HL-60 (cell line): ENCODE measurements around the gene F5.

ENCODE experiments used
- GABPA ChIP-seq: IDR thresholded peaks from 2 replicates; pipeline ENCODE4 v1.6.1; 2012; ENCODE audit warnings: low read depth
- POLR2AphosphoS5 ChIP-seq: IDR thresholded peaks from 2 replicates; pipeline ENCODE4 v1.6.1; 2012; ENCODE audit warnings: low read depth
- TF ChIP-seq, protein P1 (sequence below): IDR thresholded peaks from one replicate; pipeline ENCODE4 v1.5.1; 2011; ENCODE audit warnings: low read length, control low read depth, inconsistent platforms; ENCODE audit not compliant: insufficient read depth
- TF ChIP-seq, protein P2 (sequence below): IDR thresholded peaks from 2 replicates; pipeline ENCODE4 v1.6.1; 2012; ENCODE audit warnings: low read depth; ENCODE audit not compliant: insufficient replicate concordance

DNA sequence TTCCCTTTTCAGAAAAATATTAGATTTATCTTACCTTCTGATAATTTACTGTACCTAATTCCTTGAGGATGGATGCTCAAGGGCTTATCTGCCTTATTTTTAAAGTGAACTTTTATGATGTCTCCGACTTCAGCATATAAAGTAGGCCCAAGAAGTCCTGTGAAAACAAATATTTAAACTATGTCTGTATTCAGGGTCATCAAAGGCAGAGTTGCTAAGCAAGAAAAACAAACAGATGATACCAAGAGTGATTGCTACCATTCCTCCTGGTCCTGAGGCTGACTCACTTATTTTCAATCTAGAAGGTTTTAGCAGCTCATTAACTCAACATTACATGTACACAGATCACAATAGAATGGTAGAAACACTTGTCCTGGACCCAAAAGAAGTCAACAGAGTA lies 14.1 kb downstream of the F5 start:
- TF ChIP-seq, protein P1, sequence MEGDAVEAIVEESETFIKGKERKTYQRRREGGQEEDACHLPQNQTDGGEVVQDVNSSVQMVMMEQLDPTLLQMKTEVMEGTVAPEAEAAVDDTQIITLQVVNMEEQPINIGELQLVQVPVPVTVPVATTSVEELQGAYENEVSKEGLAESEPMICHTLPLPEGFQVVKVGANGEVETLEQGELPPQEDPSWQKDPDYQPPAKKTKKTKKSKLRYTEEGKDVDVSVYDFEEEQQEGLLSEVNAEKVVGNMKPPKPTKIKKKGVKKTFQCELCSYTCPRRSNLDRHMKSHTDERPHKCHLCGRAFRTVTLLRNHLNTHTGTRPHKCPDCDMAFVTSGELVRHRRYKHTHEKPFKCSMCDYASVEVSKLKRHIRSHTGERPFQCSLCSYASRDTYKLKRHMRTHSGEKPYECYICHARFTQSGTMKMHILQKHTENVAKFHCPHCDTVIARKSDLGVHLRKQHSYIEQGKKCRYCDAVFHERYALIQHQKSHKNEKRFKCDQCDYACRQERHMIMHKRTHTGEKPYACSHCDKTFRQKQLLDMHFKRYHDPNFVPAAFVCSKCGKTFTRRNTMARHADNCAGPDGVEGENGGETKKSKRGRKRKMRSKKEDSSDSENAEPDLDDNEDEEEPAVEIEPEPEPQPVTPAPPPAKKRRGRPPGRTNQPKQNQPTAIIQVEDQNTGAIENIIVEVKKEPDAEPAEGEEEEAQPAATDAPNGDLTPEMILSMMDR, result no peak
- TF ChIP-seq GABPA, result no peak
- TF ChIP-seq, protein P2, sequence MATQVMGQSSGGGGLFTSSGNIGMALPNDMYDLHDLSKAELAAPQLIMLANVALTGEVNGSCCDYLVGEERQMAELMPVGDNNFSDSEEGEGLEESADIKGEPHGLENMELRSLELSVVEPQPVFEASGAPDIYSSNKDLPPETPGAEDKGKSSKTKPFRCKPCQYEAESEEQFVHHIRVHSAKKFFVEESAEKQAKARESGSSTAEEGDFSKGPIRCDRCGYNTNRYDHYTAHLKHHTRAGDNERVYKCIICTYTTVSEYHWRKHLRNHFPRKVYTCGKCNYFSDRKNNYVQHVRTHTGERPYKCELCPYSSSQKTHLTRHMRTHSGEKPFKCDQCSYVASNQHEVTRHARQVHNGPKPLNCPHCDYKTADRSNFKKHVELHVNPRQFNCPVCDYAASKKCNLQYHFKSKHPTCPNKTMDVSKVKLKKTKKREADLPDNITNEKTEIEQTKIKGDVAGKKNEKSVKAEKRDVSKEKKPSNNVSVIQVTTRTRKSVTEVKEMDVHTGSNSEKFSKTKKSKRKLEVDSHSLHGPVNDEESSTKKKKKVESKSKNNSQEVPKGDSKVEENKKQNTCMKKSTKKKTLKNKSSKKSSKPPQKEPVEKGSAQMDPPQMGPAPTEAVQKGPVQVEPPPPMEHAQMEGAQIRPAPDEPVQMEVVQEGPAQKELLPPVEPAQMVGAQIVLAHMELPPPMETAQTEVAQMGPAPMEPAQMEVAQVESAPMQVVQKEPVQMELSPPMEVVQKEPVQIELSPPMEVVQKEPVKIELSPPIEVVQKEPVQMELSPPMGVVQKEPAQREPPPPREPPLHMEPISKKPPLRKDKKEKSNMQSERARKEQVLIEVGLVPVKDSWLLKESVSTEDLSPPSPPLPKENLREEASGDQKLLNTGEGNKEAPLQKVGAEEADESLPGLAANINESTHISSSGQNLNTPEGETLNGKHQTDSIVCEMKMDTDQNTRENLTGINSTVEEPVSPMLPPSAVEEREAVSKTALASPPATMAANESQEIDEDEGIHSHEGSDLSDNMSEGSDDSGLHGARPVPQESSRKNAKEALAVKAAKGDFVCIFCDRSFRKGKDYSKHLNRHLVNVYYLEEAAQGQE, result no peak
- TF ChIP-seq POLR2AphosphoS5, result no peak
